ENCODE data around the gene ZDHHC20.
A peak's percentile ranks its signal among the peaks of the same experiment; 100 is the strongest.

Gene ZDHHC20

GRCh38 chr13:21328201-21328600 is 130.9 kb downstream of the ZDHHC20 start:
- no peak for DNase-seq

- peak in 25 of 56 donors; percentile 15 to 77 (median 40) for DNase-seq
Measured at GRCh38 chr13:21326155-21327031, 132.7 kb downstream of the ZDHHC20 start.

- no peak for DNase-seq
Measured at GRCh38 chr13:21324803-21325202, 134.3 kb downstream of the ZDHHC20 start.

- DNase-seq, result peak in 1 of 56 donors; percentile 22
Measured at GRCh38 chr13:21322988-21323387, 136.1 kb downstream of the ZDHHC20 start.
